ENCODE data around the gene TMOD4.

TMOD4 gene

DNA sequence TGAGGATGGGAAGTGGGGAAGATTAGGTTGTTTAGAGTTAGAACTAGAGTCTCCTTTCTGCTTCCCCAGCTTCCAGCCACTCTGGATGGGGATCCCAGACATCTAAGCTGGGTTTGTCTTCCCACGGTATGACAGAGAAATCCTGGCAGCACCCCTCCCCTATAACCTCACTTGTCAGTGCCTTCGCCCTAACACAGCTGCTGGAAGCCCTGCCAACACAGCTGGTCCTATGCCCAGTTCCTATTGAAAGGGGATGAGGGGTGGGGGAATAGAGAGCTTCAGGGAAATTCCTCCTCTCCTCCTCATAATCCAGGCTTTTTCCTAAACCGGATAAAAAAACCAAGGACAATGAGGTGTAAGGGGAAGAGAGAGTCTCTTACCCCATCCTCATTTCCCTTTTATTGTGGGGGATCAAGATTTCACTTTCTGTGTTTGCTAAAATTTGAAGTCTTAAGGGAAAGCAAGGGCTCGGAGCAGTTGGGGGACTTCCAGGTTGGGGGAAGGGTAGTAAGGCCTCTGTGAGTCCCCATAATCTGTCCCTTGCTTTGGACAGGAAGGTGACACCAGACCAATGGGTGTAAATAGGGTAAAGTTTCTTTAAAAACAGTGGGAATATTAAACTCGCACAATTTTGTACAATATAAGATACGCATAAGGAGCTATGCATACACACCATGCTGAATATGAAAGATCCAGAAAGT, 590 bp downstream of the TMOD4 start:
- no peak for DNase-seq (ENCODE audit: low read depth in 3 of 3)

DNA sequence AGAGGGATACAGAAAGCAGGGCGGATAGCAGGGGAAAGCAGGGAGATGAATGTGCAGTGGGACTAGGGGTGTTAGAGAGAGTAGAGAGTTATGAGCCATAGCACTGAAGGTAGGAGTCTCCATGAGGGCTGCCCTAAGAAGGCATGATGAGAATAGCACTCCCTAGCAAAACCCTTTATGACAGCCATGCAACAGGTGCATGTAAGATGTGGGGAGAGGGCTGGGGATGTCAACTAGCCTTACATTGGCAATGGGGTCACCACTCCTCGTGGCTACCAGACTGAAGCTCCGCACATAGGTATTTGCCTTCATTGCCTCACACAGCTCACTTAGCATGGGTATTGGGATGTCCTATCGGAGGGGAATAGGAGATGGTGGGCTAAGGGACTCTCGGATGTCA, 4.6 kb downstream of the TMOD4 start:
- DNase-seq (ENCODE audit: low read depth in 3 of 3): no peak

DNA sequence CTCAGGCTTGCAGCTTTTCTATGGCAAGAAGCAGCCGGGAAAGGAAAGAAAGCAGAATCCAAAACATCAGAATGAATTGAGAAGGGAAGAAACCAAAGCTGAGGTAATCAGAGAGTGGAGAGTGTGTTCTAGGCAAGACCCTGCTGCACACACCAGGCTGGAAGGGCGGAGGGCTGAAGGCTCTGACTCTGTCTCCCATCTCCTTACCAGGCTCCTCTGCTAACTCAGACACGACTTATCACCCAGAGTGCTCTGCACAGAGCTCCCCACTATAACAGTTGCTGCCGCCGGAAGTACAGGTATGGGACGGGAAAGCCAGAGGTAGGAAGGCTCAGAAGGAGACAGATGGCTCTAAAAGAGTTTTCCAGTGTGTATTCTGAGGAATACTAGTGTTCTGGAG, 8.7 kb downstream of the TMOD4 start:
- no peak for DNase-seq (ENCODE audit: low read depth in 3 of 3)

DNA sequence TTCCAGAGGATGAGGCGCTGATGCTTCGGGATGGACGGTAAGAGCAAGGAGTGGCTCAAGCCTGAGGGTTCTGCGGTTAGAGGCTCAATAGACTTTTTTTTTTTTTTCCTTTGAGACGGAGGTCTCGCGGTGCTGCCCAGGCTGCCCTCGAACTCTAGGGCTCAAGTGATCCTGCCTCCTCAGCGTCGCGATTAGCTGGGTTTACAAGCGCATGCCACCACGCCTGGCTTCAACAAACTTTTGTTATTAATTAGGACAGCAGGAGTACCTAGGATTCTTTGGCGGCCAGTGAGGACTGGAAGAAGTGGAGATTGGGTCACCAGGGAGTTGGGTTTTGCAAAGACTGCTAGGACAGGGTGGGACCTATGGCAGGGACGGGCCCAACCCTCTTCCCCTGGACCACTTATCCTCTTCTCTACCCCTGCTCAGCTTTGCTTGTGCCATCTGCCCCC, 9.2 kb downstream of the TMOD4 start:
- DNase-seq (ENCODE audit: low read depth in 3 of 3): no peak

DNA sequence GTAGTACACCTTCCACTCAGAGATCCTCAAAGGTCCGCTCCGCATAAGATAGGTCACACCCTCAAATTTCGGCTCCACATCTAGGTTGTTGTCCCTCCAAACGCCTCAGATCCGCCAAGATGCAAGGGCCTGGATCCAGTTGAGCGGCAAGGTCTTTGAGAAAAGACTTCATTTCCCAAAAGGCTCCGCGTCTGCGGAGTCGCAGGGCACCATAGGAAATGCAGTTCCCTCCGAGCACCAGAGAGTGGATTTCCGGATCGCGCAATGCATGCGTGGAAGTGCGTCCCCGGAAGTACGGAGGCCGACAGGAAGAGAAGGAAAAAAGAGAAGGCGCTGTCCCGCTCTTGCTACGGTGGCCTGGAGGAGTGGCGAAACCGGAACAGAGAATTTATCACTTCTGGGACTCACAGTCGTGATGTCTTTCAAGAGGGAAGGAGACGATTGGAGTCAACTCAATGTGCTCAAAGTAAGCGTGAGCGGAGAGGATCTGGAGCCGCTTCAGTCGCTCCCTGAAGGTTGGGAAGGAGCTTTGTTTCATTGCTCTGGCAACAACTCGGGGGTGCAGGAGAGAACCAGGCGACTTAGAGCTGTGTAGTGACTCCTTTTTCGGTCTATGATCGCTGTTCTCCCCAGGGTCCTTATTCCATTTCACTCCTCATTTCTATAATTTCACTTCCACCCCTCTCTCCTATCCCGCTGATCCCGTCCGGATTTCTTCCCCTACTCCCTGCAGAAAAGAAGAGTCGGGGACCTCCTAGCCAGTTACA, 9.9 kb downstream of the TMOD4 start, which contains the start of the genes LYSMD1 and SCNM1:
Gene LYSMD1, minus strand, starts transcription at position 165 of the 767 bp plus-strand sequence. CDS start 644 bp downstream, outside the sequence.
Gene SCNM1, plus strand, starts transcription at position 407 of the 767 bp plus-strand sequence. Its CDS starts 9 bp downstream, at position 416.
- DNase-seq (ENCODE audit: low read depth in 3 of 3): peak; percentile 94 to 96 (median 95)

DNA sequence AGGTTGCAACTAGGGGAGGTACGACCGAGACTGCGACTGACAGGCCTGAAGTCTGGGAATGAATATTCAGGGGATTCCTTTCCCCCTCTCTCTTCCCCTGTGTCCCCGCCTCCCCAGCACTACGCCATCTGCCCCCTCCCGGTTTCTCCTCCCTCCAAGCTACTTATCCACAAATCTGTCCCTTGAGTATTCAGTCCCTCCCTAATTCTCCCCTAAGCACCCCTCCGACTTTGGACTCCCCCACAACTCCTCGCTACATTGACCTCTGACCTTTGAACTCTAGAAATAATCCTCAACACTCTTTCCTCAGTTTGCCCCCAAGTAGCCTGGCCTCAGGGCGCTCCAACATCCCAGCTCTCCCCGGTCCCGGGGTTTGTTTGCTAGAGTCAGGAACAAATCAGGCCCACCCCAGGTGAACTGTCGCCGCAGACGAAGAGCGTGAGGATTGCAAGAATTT, 10.5 kb downstream of the TMOD4 start:
- no peak for DNase-seq (ENCODE audit: low read depth in 3 of 3)

DNA sequence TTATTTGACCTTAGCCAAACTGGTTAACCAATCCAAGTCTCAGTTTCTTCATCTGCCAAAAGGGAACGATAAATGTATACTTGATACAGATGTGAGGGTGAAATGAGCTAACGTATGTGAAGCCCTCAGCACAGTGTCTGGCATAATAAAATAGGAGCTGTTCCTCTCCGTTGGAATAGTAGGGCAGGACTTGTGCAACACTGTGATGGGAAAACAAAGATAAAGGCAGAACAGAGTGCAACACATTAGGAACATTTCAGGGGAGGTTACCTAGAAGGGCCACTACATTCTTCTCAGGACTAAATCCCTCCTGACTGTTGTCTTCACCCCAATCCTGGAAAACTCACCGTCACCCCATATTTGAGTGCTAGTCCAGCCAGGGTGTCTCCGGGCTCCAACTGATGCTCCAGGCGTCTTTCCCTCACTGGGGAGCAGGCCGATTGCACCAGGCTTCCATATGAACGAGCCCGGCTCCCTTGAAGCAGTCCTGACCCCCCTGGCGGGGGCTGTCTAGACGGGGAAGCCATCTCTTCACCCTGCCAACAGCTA, 11.0 kb downstream of the TMOD4 start:
- DNase-seq (ENCODE audit: low read depth in 3 of 3): no peak

DNA sequence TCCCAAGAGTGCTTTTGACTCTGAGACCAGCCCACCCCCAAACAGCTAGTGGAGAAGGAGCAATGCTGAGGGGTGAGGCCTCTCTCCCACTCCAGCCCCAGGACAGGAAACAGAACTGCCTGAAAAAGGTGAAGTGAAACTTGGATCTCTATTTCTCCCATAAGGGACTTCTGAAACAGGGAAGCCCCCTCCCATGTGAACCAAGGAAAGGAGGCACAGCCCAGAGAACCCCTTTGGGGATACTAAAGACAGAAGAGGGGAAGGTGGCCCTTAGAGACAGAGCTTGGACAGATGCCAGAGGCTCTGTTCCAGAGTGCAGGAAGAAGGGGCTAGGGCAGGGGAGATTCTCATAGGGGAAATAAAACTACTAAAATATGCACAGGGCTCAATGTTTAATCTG, 16.4 kb downstream of the TMOD4 start:
- DNase-seq (ENCODE audit: low read depth in 3 of 3): no peak

DNA sequence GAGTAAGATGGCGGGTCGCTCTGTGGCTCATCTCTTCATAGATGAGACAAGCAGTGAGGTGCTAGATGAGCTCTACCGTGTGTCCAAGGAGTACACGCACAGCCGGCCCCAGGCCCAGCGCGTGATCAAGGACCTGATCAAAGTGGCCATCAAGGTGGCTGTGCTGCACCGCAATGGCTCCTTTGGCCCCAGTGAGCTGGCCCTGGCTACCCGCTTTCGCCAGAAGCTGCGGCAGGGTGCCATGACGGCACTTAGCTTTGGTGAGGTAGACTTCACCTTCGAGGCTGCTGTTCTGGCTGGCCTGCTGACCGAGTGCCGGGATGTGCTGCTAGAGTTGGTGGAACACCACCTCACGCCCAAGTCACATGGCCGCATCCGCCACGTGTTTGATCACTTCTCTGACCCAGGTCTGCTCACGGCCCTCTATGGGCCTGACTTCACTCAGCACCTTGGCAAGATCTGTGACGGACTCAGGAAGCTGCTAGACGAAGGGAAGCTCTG, 17.0 kb downstream of the TMOD4 start:
- no peak for DNase-seq (ENCODE audit: low read depth in 3 of 3)

DNA sequence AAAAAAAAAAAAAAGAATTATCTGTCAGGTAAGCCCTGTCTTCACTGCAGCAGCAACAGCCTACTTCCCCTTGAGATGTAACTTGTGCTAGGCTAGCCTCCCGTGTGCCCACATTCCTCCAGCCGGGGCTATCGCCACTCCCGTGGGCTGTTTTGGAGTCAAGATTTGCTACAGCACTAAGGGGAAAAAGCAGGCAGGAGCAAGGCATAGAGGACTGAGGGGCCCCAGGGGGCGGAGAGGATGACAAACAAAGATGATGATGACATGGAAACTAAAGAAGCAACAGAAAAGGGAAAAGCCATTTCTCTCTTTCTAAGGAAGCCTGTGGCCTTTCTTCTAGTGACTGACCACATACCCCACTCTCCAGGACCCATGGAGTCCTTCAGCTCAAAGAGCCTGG, 17.5 kb downstream of the TMOD4 start:
- peak in 1 of 3 experiments; percentile 70 for DNase-seq (ENCODE audit: low read depth in 3 of 3)

DNA sequence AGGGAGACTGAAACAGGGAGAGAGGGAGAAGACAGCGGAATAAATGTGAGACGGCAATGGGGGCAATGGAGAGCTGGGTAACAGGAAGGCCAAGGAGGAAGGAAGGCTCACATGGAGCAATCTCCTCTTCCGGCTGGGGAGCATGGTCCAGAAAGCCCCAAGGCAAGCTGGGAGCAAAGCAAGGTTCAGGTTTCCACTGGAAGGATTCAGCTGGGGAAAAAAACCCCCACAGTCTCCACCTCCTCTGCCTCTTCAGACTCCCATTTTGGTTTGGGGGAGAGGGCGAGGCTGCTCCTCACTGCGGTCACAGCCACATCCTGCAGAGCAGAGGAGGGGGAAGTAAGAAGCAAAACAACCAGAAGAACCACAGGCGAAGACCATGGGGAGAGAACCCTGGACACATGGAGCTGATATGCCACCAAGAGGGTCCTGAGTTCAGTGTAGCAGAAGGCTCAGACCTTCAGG, 18.7 kb downstream of the TMOD4 start:
- DNase-seq (ENCODE audit: low read depth in 3 of 3): peak in 1 of 3 experiments; percentile 68

DNA sequence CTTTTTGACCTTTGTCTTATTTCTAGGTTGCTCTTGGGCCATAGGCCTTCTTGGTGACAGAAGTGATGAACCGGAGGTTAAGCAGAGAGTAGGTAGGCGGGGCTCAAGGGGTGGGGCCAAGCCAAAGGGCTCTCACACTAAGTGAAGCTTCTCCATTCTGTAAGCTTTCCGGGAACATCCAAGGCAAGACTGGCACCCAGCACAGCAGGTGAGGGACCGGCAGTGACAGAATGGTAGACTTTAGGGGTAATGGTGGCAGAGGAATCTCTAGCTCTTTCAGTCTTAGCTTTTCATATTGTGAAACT, 19.3 kb downstream of the TMOD4 start, which contains the start of gene TNFAIP8L2:
Gene TNFAIP8L2, plus strand, starts transcription at position 135 of the 305 bp plus-strand sequence. CDS start 2,049 bp downstream, outside the sequence.
- peak; percentile 54 to 86 (median 62) for DNase-seq (ENCODE audit: low read depth in 3 of 3)

DNA sequence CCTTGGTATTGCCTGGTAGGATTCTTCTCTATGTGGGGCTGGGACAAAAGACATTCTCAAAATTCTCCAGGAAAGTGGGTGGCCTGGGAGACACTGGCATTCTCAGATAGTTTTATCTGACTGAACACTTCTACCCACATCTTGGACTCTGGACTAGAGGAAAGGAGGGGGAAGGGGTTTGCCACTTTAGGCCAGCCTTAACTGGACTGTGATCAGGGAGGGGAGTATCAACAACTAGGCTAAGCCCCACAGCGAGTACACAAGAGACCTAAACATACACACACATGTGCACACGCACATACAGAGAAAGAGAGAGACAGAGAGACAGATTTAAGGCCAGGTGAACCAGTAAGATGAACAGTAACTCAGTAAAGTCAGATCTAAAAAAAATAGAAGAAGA, 28.1 kb downstream of the TMOD4 start:
- no peak for DNase-seq (ENCODE audit: low read depth in 3 of 3)

DNA sequence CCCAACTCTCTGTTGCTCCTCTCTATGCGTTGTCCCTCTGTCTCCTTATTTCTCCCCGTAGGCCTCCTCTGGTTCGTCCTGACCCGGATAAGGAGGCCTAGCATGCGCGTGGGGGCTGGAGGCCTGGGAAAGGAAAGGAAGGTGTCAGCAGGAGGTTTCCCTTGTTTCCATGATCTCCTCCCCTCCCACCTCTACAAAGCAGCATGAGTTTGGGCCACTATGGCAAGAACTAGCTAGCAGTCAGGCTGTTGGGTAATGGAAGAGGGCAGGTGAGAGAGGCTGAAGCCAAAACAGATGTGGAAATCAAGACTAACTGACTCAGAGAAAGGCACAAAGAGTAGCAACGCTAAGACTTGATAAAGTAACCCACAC, 28.7 kb downstream of the TMOD4 start:
- no peak for DNase-seq (ENCODE audit: low read depth in 3 of 3)

DNA sequence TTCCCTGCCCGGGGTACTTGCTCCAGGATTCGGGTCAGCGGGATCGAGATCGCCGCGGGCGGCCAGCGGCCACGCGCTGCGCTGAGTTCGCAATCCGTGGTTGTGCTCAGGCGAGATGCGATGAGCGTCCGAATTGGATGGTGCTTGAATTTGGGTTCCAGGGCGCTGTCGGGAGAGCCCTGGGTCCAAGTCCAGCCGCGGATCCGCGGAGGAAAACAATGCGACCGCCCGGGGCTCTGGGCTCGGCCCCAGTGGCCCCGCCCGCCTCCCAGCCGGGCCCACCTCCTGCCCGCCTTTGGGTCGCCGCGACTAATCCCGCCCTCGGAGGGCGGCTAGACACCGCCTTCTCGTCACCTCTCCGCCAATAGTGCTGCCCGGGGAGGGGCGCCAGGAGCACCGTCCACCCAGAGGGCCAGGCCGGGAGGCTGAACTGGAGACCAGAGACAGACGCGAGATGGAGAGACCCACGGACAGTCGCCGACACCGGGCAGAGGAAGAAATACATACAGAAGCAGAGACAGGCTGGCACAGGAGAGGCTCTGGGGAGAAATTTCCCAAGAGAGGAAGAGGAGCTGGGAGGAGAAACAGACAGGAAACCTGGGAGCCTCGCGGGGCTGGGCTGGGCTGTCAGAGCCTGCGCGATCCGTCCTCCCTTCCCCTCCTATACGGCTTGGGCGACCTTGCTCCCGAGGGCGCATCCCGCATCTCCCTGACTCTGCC, 29.2 kb downstream of the TMOD4 start, which contains the start of gene SEMA6C:
Gene SEMA6C, minus strand, starts transcription at position 220 of the 720 bp plus-strand sequence. CDS start 4,010 bp downstream, outside the sequence.
- peak; percentile 72 to 89 (median 74) for DNase-seq (ENCODE audit: low read depth in 3 of 3)

DNA sequence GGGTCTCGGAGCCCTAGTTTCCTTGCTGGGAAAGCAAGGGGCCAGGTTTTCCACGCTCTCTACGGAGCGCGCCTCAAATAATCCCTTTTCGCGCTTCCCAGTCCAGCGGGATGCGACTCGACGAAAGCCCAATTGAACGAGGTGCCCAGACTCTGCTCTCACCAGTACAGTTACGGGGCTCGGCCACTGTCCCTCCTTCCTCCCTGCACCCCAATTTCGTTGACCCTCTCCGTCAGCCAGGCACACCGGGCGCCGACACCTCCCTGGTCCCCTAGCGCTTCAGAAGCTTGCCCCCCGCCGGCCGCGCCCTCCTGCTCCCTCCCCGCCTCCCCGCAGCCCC, 29.7 kb downstream of the TMOD4 start:
- DNase-seq (ENCODE audit: low read depth in 3 of 3): no peak

DNA sequence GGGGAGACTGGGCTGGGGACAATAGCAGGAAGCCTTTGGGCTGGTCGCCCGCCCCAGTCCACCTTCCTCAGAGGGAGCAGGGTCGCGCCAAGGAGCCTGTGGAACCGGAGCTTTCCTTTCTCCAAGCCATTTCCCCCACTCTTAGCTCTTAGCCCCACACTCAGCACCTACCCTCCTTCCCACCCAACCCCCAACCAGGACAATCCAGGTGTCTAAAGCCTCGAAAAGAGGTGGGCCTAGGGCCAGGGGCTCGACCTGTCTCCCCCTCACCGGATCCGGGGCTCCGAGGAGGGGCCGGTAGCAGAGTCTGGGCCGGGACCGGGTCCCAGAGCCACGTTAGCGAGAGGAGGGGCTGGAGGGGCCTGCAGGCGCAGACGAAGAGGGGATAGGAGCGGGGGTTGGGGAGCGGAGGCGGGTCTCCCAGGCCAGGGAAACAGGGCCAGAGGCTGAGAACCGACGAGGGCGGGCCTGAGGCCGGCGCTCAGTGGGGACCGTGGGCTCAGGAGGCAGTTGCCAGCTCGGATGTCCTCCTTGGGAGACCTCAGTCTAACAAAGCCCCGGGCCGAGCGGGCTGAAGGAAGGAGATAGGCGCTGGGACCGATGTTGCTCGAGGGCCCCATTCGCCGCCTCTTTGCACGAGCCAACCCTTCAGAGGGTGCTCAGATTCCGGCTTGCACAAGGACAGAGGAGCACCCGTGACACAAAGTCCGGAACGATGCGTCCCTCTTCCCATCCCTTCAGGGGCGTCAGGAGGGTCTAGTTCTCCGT, 30.3 kb downstream of the TMOD4 start:
- no peak for DNase-seq (ENCODE audit: low read depth in 3 of 3)

DNA sequence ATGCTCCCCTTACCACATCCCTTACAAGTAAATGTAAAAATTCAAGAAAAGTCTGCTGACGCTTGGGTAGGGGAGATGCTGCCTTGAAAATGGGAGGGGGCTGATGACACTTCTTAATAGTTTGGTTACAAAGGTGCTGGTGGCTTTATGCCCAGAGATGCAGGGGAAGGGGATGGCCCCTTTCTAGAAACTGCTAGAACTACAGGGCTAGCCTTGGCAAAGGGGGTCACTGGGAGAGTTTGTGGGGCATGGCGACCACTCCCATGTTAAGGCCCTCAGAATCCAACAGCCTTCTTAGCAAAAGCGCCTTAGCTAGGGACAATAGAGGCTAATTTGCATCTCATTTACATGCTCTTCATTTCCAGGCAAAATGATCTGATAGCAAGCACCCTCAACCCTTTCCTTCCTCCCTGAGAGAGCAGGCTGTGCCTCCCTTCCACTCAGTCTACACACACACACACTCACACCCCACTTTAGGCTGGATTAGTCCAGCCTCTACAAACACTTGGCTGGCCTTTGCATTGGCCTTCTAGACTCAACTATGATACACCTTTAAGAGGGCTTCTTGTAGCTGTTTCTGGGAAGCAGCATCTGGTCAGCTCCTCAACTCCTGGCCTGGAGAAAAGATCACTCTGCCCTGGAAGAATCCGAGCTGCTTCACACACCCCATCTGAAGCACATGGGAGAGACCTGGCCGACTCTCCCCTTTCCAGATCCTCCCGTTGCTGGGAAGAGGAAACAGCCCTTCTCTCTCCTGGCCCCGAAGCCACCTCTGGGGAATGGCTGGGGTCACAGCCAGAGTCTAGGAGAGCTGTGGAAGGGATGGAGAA, 31.1 kb downstream of the TMOD4 start:
- no peak for DNase-seq (ENCODE audit: low read depth in 3 of 3)

DNA sequence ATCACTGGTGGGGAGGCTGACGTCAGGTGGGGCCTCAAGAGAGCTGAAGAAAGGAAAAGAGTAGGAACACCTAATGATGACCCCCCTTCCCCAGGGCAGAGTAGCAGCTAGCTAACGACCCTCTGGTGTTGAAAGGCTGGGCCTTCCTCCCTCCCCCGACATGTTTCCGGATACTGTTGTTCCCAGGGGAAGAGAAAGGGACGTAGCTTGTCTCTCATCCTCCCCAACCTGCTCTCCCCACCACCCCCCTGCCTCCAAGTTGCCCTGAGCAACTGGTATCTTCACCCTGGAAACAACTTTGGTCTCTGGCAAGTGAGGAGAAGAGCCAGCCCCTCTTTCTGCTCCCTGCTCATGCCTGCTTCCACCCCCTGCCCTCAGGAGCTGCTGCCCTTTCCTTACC, 31.8 kb downstream of the TMOD4 start:
- DNase-seq (ENCODE audit: low read depth in 3 of 3): no peak

DNA sequence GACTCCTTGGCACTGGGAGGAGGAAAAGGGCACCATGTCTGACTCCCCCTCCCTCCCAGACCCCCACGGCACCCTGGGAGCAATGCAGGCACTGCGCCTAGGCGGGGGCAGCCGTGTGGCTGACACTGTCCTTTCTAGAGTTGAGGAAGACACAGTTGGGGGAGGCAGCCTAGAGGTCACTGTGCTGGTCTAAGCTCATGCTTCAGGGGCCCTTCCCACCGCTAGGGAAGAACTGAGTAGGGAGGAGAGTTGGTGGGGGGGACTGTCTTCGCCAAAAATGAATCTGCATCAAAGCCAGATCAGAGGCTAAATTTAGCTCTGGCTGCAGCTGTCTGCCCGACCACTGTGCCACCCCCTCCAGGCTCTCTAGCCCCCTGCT, 32.7 kb downstream of the TMOD4 start:
- DNase-seq (ENCODE audit: low read depth in 3 of 3): no peak

Data from stimulated activated CD4-positive, alpha-beta T cell treated with anti-CD3 and anti-CD28 coated beads, TNF-alpha, amount 100 ng/mL, for 24 hours (primary cell).